ENCODE data around the gene ATP6V0B.

The ATP6V0B gene

DNA sequence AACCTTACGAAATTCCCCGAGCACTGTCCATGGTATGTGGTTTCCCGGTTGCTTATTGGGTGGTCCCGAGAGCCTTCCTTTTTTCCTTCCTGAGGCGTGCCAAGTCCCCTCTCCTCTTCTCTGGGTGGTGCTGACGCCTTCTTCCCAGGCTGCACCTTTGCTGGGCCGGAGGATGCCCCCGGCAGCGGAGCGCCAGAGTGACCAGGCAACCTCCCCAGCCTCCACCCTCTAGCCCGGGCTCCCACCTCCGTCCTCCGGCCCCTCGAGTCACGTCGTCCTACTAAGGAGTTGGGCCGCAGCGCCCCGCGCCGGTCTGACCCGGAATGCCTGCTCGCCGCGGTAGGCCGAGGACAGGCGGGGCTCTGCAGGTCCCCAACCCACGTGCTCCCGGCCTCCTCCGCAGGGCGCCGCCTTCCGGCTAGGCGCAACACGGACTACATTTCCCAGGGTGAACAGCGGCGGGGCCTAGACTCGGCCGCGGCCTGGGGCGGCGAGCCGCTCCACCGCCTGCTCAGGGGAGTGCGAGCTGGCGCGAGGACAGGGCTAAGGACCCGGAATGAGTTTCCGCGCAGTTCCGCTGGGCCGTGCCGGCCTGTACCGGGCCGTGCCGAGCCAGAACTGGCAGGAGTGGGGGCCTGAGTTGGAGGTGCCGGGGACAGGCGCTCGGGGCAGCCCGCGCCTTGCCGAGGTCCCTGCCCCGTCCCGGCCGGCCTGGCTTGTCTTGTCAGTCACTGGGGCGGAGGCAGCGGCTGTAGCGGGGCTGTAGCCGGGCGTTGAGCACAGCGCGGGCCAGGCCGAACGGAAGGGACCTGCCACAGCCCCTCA, 28.3 kb upstream of the ATP6V0B start, which contains the start of gene IPO13:
Gene IPO13 (plus strand): TSS at position 715 of the 825 bp plus-strand sequence. CDS start 651 bp downstream, outside the sequence.
- DNase-seq (ENCODE audit: low read depth in 2 of 2, low spot score in 1 of 2): peak; percentile 81 to 89

- DNase-seq (ENCODE audit: low read depth in 2 of 2, low spot score in 1 of 2): no peak
Observed at GRCh38 chr1:43947061-43947873, 27.5 kb upstream of the ATP6V0B start.

DNA sequence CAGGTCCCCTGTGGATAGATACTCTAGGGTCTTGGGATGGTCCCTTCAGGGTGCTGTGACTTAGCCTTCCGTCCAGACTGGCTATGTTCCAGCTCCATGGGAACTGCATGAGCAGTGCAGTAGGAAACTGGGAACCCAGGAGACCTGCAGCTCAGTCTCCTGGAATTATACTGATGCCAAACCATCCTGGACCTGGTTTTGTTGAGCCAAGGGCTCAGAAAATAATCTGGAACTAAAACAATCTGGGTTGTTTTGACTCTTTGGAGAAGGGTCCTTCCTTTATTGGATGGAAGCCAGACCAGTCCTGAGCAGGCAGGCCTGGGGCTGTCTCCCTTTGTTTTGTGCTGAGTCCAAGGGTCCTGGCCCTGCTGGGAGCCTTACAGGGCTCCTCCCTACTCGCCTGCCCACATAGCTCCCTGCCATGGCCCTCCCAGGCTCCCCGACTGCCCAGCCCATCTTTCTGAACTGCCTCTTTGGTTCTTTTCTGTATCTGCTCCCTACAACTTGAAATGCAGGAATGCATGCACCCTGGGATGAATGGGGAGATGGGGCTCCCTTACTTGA, 26.8 kb upstream of the ATP6V0B start:
- DNase-seq (ENCODE audit: low read depth in 2 of 2, low spot score in 1 of 2): no peak

DNA sequence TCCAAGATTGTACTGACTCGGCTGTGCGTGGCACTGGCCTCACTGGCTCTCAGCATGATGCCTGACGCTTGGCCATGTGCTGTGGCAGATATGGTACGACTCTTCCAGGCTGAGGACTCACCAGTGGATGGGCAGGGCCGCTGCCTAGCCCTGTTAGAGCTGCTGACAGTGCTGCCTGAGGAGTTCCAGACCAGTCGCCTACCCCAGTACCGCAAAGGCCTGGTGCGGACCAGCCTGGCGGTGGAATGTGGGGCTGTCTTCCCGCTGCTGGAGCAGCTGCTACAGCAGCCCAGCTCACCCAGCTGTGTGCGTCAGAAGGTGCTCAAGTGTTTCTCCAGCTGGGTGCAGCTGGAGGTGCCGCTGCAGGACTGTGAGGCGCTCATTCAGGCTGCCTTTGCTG, 25.1 kb upstream of the ATP6V0B start:
- no peak for DNase-seq (ENCODE audit: low read depth in 2 of 2, low spot score in 1 of 2)

GRCh38 chr1:43951021-43951985, 23.5 kb upstream of the ATP6V0B start:
- no peak for DNase-seq (ENCODE audit: low read depth in 2 of 2, low spot score in 1 of 2)

GRCh38 chr1:43952731-43953346, 21.9 kb upstream of the ATP6V0B start:
- no peak for DNase-seq (ENCODE audit: low read depth in 2 of 2, low spot score in 1 of 2)

- DNase-seq (ENCODE audit: low read depth in 2 of 2, low spot score in 1 of 2): no peak
Observed at GRCh38 chr1:43953361-43953760, 21.4 kb upstream of the ATP6V0B start.

GRCh38 chr1:43954036-43954435, 20.7 kb upstream of the ATP6V0B start:
- DNase-seq (ENCODE audit: low read depth in 2 of 2, low spot score in 1 of 2): no peak

- no peak for DNase-seq (ENCODE audit: low read depth in 2 of 2, low spot score in 1 of 2)
Observed at GRCh38 chr1:43956234-43956633, 18.5 kb upstream of the ATP6V0B start.

GRCh38 chr1:43957407-43958040, 17.2 kb upstream of the ATP6V0B start:
- DNase-seq (ENCODE audit: low read depth in 2 of 2, low spot score in 1 of 2): no peak

GRCh38 chr1:43958351-43959255, 16.2 kb upstream of the ATP6V0B start:
- no peak for DNase-seq (ENCODE audit: low read depth in 2 of 2, low spot score in 1 of 2)

DNA sequence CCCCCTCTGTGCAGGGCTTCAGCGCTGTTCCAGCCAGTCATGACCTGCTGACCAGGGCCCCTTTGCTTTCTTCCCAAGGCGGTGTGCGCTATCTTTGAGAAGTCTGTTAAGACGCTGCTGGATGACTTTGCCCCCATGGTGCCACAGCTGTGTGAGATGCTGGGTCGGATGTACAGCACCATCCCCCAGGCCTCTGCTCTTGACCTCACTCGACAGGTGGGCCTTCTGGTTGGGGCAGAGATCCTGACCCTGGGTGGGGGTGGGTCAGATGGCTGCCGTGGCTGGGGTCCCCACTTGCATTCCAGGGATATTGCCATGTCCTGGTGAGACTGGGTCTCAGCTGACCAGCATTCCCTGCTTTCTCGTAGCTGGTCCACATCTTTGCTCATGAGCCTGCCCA, 14.0 kb upstream of the ATP6V0B start:
- no peak for DNase-seq (ENCODE audit: low read depth in 2 of 2, low spot score in 1 of 2)

- DNase-seq (ENCODE audit: low read depth in 2 of 2, low spot score in 1 of 2): no peak
Observed at GRCh38 chr1:43961692-43962091, 13.1 kb upstream of the ATP6V0B start.

- no peak for DNase-seq (ENCODE audit: low read depth in 2 of 2, low spot score in 1 of 2)
Observed at GRCh38 chr1:43962324-43962723, 12.4 kb upstream of the ATP6V0B start.

- DNase-seq (ENCODE audit: low read depth in 2 of 2, low spot score in 1 of 2): no peak
Observed at GRCh38 chr1:43963006-43963405, 11.8 kb upstream of the ATP6V0B start.

GRCh38 chr1:43963890-43964289, 10.9 kb upstream of the ATP6V0B start:
- DNase-seq (ENCODE audit: low read depth in 2 of 2, low spot score in 1 of 2): no peak

DNA sequence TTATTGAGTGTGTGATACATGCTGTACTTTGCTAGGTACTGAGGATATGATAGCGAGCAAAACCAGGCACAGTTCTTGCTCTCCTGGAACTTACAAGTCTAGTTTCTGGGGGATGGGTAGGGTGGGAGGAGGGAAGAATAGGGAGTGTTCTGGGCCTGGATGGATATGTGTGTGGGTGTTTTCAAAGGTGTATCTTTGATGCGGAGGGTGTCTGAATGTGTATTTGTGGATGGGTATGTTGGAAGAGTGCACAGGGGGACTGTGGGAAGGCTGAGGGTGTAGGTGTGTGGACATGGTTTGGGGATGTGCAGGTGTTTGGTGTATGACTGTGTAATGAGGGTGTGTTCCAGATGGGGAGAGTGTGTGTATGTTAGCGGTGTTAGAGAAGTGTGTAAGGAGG, 9.4 kb upstream of the ATP6V0B start:
- no peak for DNase-seq (ENCODE audit: low read depth in 2 of 2, low spot score in 1 of 2)

GRCh38 chr1:43968348-43968948, 6.3 kb upstream of the ATP6V0B start:
- DNase-seq (ENCODE audit: low read depth in 2 of 2, low spot score in 1 of 2): no peak

GRCh38 chr1:43969416-43969745, 5.4 kb upstream of the ATP6V0B start:
- no peak for DNase-seq (ENCODE audit: low read depth in 2 of 2, low spot score in 1 of 2)

All from stimulated activated CD8-positive, alpha-beta memory T cell treated with anti-CD3 and anti-CD28 coated beads, Interleukin-4, amount 100 ng/mL, for 4 hours (primary cell).